ENCODE results near the gene NUP210. TPM values are rescaled to one million over a fixed set of nuclear protein-coding genes. Genes with fewer than 3 reads are reported as not detected.

The NUP210 gene
- total RNA-seq, 1 experiment from 2014 or later: 64.0 TPM

GRCh38 chr3:13420831-13421765 lies 976 bp upstream of the NUP210 start:
- BruUV-seq (replicated peaks): no TSS peak
- H4K20me1 ChIP-seq (ENCODE audit: low read length): peaks cover 5% of the 10 kb centered on the region; the same call in 1 of the 2 replicates
- H3K9me3 ChIP-seq (ENCODE audit: low read length): no peaks in the 10 kb centered on the region
- H3K9me2 ChIP-seq (replicated peaks; ENCODE audit: low read length): no peaks in the 10 kb centered on the region
- no peak for ATAC-seq
- H3K36me3 ChIP-seq (ENCODE audit: low read depth, low read length): peaks cover 3% of the 10 kb centered on the region; the same call in 1 of the 2 replicates
- peaks cover 28% of the 10 kb centered on the region for H3K4me1 ChIP-seq (ENCODE audit: insufficient read depth, low read length)
- H3F3A ChIP-seq (ENCODE audit: low read length, unreplicated experiment): no peaks in the 10 kb centered on the region
- intact Hi-C loops (cut with micrococcal nuclease): no loop called here
- H3K79me2 ChIP-seq (ENCODE audit: low read length): peaks cover 37% of the 10 kb centered on the region
- ChIA-PET CTCF (no interaction called here), POLR2A (ENCODE audit: unreplicated experiment) (interaction anchor here (0.6 kb wide), 1 partner anchor 59 kb away, joined by 10 read pairs; the partner anchor contains the start of gene HDAC11)
- H2AFZ ChIP-seq (ENCODE audit: low read length): peak overlapping the region; percentile 72
- no peaks in the 10 kb centered on the region for H3K27me3 ChIP-seq (ENCODE audit: low read length)
- no peak for TF ChIP-seq EZH2phosphoT487 (IDR thresholded peaks at IDR 0.05; ENCODE audit: borderline replicate concordance, low read length)
- no peak for TF ChIP-seq EZH2 (IDR thresholded peaks at IDR 0.05; ENCODE audit: low read length, unreplicated experiment)
- TF ChIP-seq CTCF (conservative IDR thresholded peaks at IDR 0.05; ENCODE audit: low read depth, low read length): no peak
- DNase-seq: no peak
- H3K4me2 ChIP-seq (ENCODE audit: low read length): peak overlapping the region; percentile 79
- peak overlapping the region; percentile 55 for H3K9ac ChIP-seq (ENCODE audit: low read length)
- H3K27ac ChIP-seq (ENCODE audit: low read length): no peak overlapping the region
- H3K4me3 ChIP-seq (ENCODE audit: low read length): peak overlapping the region; percentile 64

- peak overlapping the region; percentile 94 for H3K4me2 ChIP-seq (ENCODE audit: low read length)
- peaks cover 3% of the 10 kb centered on the region; the same call in 1 of the 2 replicates for H3K36me3 ChIP-seq (ENCODE audit: low read depth, low read length)
- no peaks in the 10 kb centered on the region for H3K27me3 ChIP-seq (ENCODE audit: low read length)
- H3K9me2 ChIP-seq (replicated peaks; ENCODE audit: low read length): no peaks in the 10 kb centered on the region
- intact Hi-C loops (cut with micrococcal nuclease): no loop called here
- CTCF ChIA-PET: interaction anchor here (0.7 kb wide), 1 partner anchor 63 kb away, joined by 3 read pairs; no protein-coding TSS in a partner anchor
- TF ChIP-seq CTCF (conservative IDR thresholded peaks at IDR 0.05; ENCODE audit: low read depth, low read length): peak; percentile 18; the same call in 1 of the 2 replicates
- no peak for TF ChIP-seq EZH2phosphoT487 (IDR thresholded peaks at IDR 0.05; ENCODE audit: borderline replicate concordance, low read length)
- peaks cover 52% of the 10 kb centered on the region for H3K79me2 ChIP-seq (ENCODE audit: low read length)
- H3K4me3 ChIP-seq (ENCODE audit: low read length): peak overlapping the region; percentile 73
- BruUV-seq (replicated peaks): no TSS peak
- POLR2A ChIA-PET (ENCODE audit: unreplicated experiment): interaction anchor here (0.5 to 0.6 kb wide), 2 partner anchors 33 to 328 kb away, joined by 3 to 8 read pairs; no protein-coding TSS in a partner anchor
- peak overlapping the region; percentile 89 for H2AFZ ChIP-seq (ENCODE audit: low read length)
- ATAC-seq (peak; percentile 71), DNase-seq (peak; percentile 37)
- peaks cover 41% of the 10 kb centered on the region for H3K4me1 ChIP-seq (ENCODE audit: insufficient read depth, low read length)
- H3K27ac ChIP-seq (ENCODE audit: low read length): peak overlapping the region; percentile 2; the same call in 1 of the 2 replicates
- H3K9me3 ChIP-seq (ENCODE audit: low read length): no peaks in the 10 kb centered on the region
- peak overlapping the region; percentile 87 for H3K9ac ChIP-seq (ENCODE audit: low read length)
- H3F3A ChIP-seq (ENCODE audit: low read length, unreplicated experiment): no peaks in the 10 kb centered on the region
- peaks cover 15% of the 10 kb centered on the region for H4K20me1 ChIP-seq (ENCODE audit: low read length)
These were observed 547 bp downstream of the NUP210 start for GRCh38 chr3:13419505-13420044.
